GM12864 (cell line): ENCODE measurements around the gene FBXO4.

ENCODE experiments used
- DNase-seq: peaks from one replicate; pipeline ENCODE4 v3.0.0-alpha.2; 2011; ENCODE audit warnings: low read depth
- H3K4me3 ChIP-seq: 2 replicates; pipeline ENCODE4 v1.5.1; 2011; ENCODE audit warnings: mild to moderate bottlenecking, low read depth, low read length, control low read depth
- CTCF ChIP-seq: IDR thresholded peaks from 2 replicates; pipeline ENCODE4 v1.5.1; 2011; ENCODE audit warnings: low read depth, mild to moderate bottlenecking, moderate library complexity, low read length, control low read depth, inconsistent platforms; ENCODE audit errors: missing control alignments

The FBXO4 gene

DNA sequence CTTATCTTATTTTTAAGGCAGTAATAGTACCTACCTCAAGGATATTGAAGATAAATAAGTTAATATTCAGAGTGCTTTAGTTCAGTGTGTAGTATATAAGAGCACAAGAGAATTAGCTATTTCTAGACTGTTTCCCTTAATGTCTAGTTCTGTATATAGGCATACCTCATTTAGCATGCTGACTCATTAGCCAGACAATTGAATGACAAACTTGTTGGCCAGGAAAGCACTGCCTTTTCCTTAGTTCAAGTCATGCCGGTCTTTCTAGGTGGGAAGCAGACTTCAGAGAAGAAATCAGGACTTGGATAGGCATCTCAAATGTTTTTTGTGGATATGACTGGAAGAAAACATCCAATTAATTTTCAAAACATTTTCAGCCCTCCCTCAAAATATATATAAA, 3.2 kb upstream of the FBXO4 start:
- DNase-seq: no peak
- no peak overlapping the region for H3K4me3 ChIP-seq
- no peak for TF ChIP-seq CTCF

DNA sequence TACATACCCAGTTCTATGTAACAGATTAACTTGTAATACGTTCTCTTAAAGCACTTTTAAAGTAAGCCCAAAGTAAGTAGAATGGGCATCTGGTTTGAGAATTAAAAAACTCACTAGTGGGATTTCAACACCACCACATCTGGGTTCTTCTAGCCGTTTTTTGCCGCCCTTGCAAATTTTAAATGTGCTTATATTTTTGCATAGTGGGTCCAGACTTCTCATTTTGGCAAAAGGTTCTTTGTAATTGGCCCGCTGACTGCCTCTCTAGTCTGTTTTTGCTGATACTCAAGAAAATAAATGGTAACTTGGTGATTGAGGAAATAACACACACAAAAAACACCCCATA, 582 bp upstream of the FBXO4 start:
- H3K4me3 ChIP-seq: peak overlapping the region; percentile 97
- DNase-seq: no peak
- TF ChIP-seq CTCF: no peak

DNA sequence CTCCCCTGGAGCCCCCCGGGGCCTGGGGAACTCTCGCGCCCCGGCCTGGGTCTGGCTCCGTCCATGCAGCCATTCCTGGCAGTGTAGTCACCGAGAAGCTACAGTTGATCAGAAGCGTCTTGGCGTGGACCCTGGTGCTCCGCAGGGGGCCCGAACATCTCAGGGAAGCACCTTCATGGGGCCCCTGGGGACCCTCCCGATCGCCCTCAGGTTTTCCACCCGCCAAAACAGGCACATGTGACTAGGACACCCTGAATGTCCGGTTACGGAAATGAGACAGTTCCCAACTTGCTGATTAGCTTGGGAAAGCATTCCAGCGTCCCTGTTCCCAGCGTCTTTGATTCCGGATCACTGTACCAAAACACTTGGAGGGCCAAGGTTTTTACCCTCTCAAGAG, 472 bp downstream of the FBXO4 start:
- peak overlapping the region; percentile 97 for H3K4me3 ChIP-seq
- no peak for TF ChIP-seq CTCF
- no peak for DNase-seq

DNA sequence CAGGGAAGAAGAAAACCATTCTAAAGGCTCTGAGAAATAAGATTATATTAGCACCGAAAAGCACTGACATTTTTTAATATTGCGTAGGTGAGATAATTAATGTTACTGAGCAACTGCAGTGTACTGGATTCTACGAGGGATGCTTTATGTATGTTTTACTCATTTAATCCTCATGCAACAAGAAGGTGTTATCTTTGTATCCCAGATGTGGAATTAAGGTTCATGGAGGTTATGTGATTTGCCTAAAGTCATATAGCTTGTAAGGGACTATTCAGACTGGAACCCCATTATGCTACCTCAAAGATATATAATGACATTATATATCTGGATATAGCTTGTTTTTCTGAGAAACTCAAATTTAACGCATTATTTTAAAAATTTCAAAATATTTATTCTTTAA, 2.5 kb downstream of the FBXO4 start:
- no peak for DNase-seq
- no peak for TF ChIP-seq CTCF
- H3K4me3 ChIP-seq: no peak overlapping the region

- no peak overlapping the region for H3K4me3 ChIP-seq
- TF ChIP-seq CTCF: no peak
- no peak for DNase-seq
Measured at GRCh38 chr5:41929035-41929434, 4.0 kb downstream of the FBXO4 start.

DNA sequence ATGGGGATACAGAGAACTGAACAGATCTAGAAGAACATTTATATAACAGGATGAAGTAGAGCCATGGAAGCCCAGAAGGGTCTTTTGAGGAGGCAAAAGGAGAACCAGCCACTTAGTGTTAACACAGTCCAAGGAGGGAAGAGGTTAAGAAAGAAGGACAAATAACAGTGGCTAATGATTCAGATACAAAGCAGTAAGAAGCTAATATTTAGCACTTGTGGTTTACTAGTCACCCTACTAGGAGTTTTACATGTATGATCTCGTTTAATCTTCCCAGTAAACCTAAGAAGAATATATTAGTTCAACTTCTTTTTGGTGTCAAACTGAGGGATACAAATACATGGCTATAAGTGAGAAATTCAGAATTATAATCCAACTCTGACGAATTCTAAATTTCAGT, 7.7 kb downstream of the FBXO4 start:
- no peak for TF ChIP-seq CTCF
- H3K4me3 ChIP-seq: no peak overlapping the region
- DNase-seq: no peak

DNA sequence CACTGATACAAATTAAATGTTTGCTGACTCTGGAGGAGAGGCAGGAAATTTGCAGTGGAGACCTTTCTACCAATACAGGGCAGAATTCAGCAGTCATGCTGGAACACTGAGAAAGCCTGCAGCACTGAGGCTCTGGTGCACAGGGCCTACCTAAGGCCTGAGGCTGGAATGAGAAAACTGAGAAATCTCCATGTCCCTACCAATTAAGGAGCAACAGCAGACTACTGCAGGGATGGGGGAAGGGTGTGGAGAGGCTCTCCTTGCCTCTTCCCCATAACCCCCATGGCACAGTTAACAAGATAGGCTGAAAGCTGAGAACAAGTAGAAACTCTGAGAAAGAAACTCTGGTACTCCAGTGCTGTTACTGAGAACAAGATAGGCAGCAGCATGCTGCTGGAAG, 10.5 kb downstream of the FBXO4 start:
- DNase-seq: no peak
- H3K4me3 ChIP-seq: no peak overlapping the region
- no peak for TF ChIP-seq CTCF
